Measurements from ENCODE around the gene PHF13. TPM values are rescaled to one million over a fixed set of nuclear protein-coding genes. Genes with fewer than 3 reads are reported as not detected.
A peak's percentile ranks its signal among the peaks of the same experiment; 100 is the strongest.

The PHF13 gene
- total and polyA plus RNA-seq, 9 of the 15 experiments (the other 6 are each of a cell fraction or from before 2014, with no cell fraction given), result 1.8 to 36.1 (median 11.7) TPM

GRCh38 chr1:6581561-6582305, 31.8 kb upstream of the PHF13 start (continued):
- TF ChIP-seq ELF2 (CRISPR knock-in tag; IDR thresholded peaks at IDR 0.05) (no peak), KLF13 (tag; IDR thresholded peaks at IDR 0.05; ENCODE audit: borderline replicate concordance, low read depth) (0 out of 2 replicates have a peak, but pooled peaks have one; percentile 13), SMAD1 (IDR thresholded peaks at IDR 0.05; ENCODE audit: low read depth, low read length, partially characterized antibody) (no peak), TEAD2 (tag; IDR thresholded peaks at IDR 0.05) (no peak), ZNF184 (CRISPR knock-in tag; IDR thresholded peaks at IDR 0.05) (no peak), FOXJ3 (CRISPR knock-in tag; IDR thresholded peaks at IDR 0.05) (no peak), ZBTB7A (IDR thresholded peaks at IDR 0.05; ENCODE audit: borderline replicate concordance, control insufficient read depth, low read depth, low read length) (no peak), CXXC5 (CRISPR knock-in tag; IDR thresholded peaks at IDR 0.05) (peak; percentile 18; the same call in 1 of the 2 replicates), VEZF1 (CRISPR knock-in tag; IDR thresholded peaks at IDR 0.05) (peak; percentile 18; the same call in 1 of the 2 replicates), MYC (IDR thresholded peaks at IDR 0.05; ENCODE audit: low read depth, low read length) (peak; percentile 36; the same call in 1 of the 2 replicates), MYC (CRISPR knock-in tag; IDR thresholded peaks at IDR 0.05; ENCODE audit: borderline replicate concordance, low read depth) (no peak), MAFK (IDR thresholded peaks at IDR 0.05; ENCODE audit: low read length) (peak; percentile 55; the same call in 1 of the 2 replicates)
- TF ChIP-seq, protein P1, sequence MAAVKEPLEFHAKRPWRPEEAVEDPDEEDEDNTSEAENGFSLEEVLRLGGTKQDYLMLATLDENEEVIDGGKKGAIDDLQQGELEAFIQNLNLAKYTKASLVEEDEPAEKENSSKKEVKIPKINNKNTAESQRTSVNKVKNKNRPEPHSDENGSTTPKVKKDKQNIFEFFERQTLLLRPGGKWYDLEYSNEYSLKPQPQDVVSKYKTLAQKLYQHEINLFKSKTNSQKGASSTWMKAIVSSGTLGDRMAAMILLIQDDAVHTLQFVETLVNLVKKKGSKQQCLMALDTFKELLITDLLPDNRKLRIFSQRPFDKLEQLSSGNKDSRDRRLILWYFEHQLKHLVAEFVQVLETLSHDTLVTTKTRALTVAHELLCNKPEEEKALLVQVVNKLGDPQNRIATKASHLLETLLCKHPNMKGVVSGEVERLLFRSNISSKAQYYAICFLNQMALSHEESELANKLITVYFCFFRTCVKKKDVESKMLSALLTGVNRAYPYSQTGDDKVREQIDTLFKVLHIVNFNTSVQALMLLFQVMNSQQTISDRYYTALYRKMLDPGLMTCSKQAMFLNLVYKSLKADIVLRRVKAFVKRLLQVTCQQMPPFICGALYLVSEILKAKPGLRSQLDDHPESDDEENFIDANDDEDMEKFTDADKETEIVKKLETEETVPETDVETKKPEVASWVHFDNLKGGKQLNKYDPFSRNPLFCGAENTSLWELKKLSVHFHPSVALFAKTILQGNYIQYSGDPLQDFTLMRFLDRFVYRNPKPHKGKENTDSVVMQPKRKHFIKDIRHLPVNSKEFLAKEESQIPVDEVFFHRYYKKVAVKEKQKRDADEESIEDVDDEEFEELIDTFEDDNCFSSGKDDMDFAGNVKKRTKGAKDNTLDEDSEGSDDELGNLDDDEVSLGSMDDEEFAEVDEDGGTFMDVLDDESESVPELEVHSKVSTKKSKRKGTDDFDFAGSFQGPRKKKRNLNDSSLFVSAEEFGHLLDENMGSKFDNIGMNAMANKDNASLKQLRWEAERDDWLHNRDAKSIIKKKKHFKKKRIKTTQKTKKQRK (IDR thresholded peaks at IDR 0.05; ENCODE audit: borderline replicate concordance, low read depth, low read length), result no peak
- TF ChIP-seq, protein P2, sequence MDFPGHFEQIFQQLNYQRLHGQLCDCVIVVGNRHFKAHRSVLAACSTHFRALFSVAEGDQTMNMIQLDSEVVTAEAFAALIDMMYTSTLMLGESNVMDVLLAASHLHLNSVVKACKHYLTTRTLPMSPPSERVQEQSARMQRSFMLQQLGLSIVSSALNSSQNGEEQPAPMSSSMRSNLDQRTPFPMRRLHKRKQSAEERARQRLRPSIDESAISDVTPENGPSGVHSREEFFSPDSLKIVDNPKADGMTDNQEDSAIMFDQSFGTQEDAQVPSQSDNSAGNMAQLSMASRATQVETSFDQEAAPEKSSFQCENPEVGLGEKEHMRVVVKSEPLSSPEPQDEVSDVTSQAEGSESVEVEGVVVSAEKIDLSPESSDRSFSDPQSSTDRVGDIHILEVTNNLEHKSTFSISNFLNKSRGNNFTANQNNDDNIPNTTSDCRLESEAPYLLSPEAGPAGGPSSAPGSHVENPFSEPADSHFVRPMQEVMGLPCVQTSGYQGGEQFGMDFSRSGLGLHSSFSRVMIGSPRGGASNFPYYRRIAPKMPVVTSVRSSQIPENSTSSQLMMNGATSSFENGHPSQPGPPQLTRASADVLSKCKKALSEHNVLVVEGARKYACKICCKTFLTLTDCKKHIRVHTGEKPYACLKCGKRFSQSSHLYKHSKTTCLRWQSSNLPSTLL (IDR thresholded peaks at IDR 0.05), result no peak
- TF ChIP-seq, protein P3, sequence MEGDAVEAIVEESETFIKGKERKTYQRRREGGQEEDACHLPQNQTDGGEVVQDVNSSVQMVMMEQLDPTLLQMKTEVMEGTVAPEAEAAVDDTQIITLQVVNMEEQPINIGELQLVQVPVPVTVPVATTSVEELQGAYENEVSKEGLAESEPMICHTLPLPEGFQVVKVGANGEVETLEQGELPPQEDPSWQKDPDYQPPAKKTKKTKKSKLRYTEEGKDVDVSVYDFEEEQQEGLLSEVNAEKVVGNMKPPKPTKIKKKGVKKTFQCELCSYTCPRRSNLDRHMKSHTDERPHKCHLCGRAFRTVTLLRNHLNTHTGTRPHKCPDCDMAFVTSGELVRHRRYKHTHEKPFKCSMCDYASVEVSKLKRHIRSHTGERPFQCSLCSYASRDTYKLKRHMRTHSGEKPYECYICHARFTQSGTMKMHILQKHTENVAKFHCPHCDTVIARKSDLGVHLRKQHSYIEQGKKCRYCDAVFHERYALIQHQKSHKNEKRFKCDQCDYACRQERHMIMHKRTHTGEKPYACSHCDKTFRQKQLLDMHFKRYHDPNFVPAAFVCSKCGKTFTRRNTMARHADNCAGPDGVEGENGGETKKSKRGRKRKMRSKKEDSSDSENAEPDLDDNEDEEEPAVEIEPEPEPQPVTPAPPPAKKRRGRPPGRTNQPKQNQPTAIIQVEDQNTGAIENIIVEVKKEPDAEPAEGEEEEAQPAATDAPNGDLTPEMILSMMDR (IDR thresholded peaks at IDR 0.05 in 2 of 3, conservative IDR thresholded peaks at IDR 0.05 in 1 of 3; ENCODE audit: insufficient read depth in 2 of 3, low read depth in 1 of 3, low read length in 3 of 3), result no peak
- TF ChIP-seq, protein P4, sequence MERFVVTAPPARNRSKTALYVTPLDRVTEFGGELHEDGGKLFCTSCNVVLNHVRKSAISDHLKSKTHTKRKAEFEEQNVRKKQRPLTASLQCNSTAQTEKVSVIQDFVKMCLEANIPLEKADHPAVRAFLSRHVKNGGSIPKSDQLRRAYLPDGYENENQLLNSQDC (CRISPR knock-in tag; IDR thresholded peaks at IDR 0.05), result no peak

Data from K562 (cell line).